ENCODE measurements around the gene AOPEP. TPM values are rescaled to one million over a fixed set of nuclear protein-coding genes. Genes with fewer than 3 reads are reported as not detected.

AOPEP gene
- polyA plus RNA-seq, 2 of the 4 experiments (the other 2 are of a cell fraction), result 226 to 266 TPM

GRCh38 chr9:95023217-95024003 is 296.9 kb downstream of the AOPEP start (continued):
- TF ChIP-seq PBX3 (IDR thresholded peaks at IDR 0.05), result no peak; the same call in 1 of the 2 replicates
- no peak for TF ChIP-seq USF2 (IDR thresholded peaks at IDR 0.05)
- TF ChIP-seq ZNF302 (CRISPR knock-in tag; IDR thresholded peaks at IDR 0.05), result no peak
- TF ChIP-seq ZSCAN20 (CRISPR knock-in tag; IDR thresholded peaks at IDR 0.05), result no peak
- TF ChIP-seq ESRRA (IDR thresholded peaks at IDR 0.05; ENCODE audit: borderline replicate concordance, low read length), result no peak
- TF ChIP-seq CBX2 (IDR thresholded peaks at IDR 0.05; ENCODE audit: borderline replicate concordance, low read depth), result no peak
- no peak for TF ChIP-seq BHLHE40 (IDR thresholded peaks at IDR 0.05; ENCODE audit: low read depth, low read length)
- TF ChIP-seq FOXS1 (CRISPR knock-in tag; IDR thresholded peaks at IDR 0.05), result no peak
- TF ChIP-seq TP53 (CRISPR knock-in tag; IDR thresholded peaks at IDR 0.05), result no peak
- no peak for TF ChIP-seq CTCF (IDR thresholded peaks at IDR 0.05)
- no peak for TF ChIP-seq PHF8 (IDR thresholded peaks at IDR 0.05; ENCODE audit: borderline replicate concordance, low read depth)
- TF ChIP-seq ELK1 (IDR thresholded peaks at IDR 0.05; ENCODE audit: low read depth, low read length), result no peak
- 0 out of 2 replicates have a peak, but pooled peaks have one; percentile 13 for TF ChIP-seq FOSL2 (IDR thresholded peaks at IDR 0.05)
- TF ChIP-seq FOSL2 (CRISPR knock-in tag; IDR thresholded peaks at IDR 0.05), result peak; percentile 88
- no peak for TF ChIP-seq MAZ (IDR thresholded peaks at IDR 0.05; ENCODE audit: borderline replicate concordance, low read depth, low read length)
- TF ChIP-seq NFE2L2 (conservative IDR thresholded peaks at IDR 0.05; ENCODE audit: low read length), result no peak
- no peak for TF ChIP-seq EHMT2 (IDR thresholded peaks at IDR 0.05; ENCODE audit: low read depth)
- TF ChIP-seq FOSB (CRISPR knock-in tag; IDR thresholded peaks at IDR 0.05), result peak; percentile 55
- no peak for TF ChIP-seq ZFP36 (IDR thresholded peaks at IDR 0.05; ENCODE audit: borderline replicate concordance, partially characterized antibody)
- no peak for TF ChIP-seq POLR2AphosphoS2 (conservative IDR thresholded peaks at IDR 0.05; ENCODE audit: low read length)
- TF ChIP-seq POLR2A (IDR thresholded peaks at IDR 0.05; ENCODE audit: low read length), result no peak
- no peak for TF ChIP-seq RCOR1 (IDR thresholded peaks at IDR 0.05; ENCODE audit: low read depth, low read length)
- TF ChIP-seq ZC3H11A (IDR thresholded peaks at IDR 0.05), result no peak
- no peak for TF ChIP-seq RARB (CRISPR knock-in tag; IDR thresholded peaks at IDR 0.05)
- TF ChIP-seq HOXA7 (CRISPR knock-in tag; IDR thresholded peaks at IDR 0.05), result peak; percentile 15; the same call in 1 of the 2 replicates
- TF ChIP-seq NR3C1 (IDR thresholded peaks at IDR 0.05), result no peak
- no peak for TF ChIP-seq CBX8 (IDR thresholded peaks at IDR 0.05)
- peak in 1 of 2 experiments; percentile 3; a peak in 2 of 5 replicates for TF ChIP-seq JUN (IDR thresholded peaks at IDR 0.05)
